PC-9 (cell line): ENCODE data around the gene ROBO2.

ENCODE experiments used
- CTCF ChIP-seq: fragments of 200-600 bp; sonication (generic); conservative IDR thresholded peaks from 2 replicates; pipeline ENCODE4 v1.6.1; 2017; ENCODE audit warnings: mixed run types, antibody characterized with exemption, mild to moderate bottlenecking, moderate library complexity
- EZH2 ChIP-seq: fragments of 200-600 bp; sonication (generic); IDR thresholded peaks from 2 replicates; pipeline ENCODE4 v1.8.0; 2017; ENCODE audit warnings: antibody characterized with exemption, low read depth

- TF ChIP-seq CTCF (no peak), EZH2 (no peak)
Measured at GRCh38 chr3:77283108-77283507, 243.2 kb downstream of the ROBO2 start.
